ENCODE data around the gene CHST9.
"Not testable (repeated sequence)": the region's sequence is repeated elsewhere in the genome, so short reads cannot be mapped to it uniquely, and the experiment has no call there.

CHST9 gene

GRCh38 chr18:26999797-27000196 is 185.3 kb downstream of the CHST9 start:
- no peak for DNase-seq (ENCODE audit: low spot score)

- no peak for DNase-seq (ENCODE audit: low spot score)
Measured at GRCh38 chr18:26993568-26993967, 191.5 kb downstream of the CHST9 start.

GRCh38 chr18:26992926-26993325 is 192.2 kb downstream of the CHST9 start:
- DNase-seq (ENCODE audit: low spot score): no peak

GRCh38 chr18:26989842-26990241 is 195.3 kb downstream of the CHST9 start:
- no peak for DNase-seq (ENCODE audit: low spot score)

GRCh38 chr18:26981360-26982082 is 203.6 kb downstream of the CHST9 start:
- DNase-seq (ENCODE audit: low spot score): no peak

- DNase-seq (ENCODE audit: low spot score): no peak
Measured at GRCh38 chr18:26978812-26979341, 206.2 kb downstream of the CHST9 start.

- no peak for DNase-seq (ENCODE audit: low spot score)
Measured at GRCh38 chr18:26977781-26978180, 207.3 kb downstream of the CHST9 start.

- DNase-seq (ENCODE audit: low spot score): no peak
Measured at GRCh38 chr18:26976206-26976605, 208.9 kb downstream of the CHST9 start.

GRCh38 chr18:26972549-26972948 is 212.6 kb downstream of the CHST9 start:
- DNase-seq (ENCODE audit: low spot score): not testable (repeated sequence)

GRCh38 chr18:26971409-26971808 is 213.7 kb downstream of the CHST9 start:
- no peak for DNase-seq (ENCODE audit: low spot score)

- DNase-seq (ENCODE audit: low spot score): no peak
Measured at GRCh38 chr18:26970637-26971036, 214.5 kb downstream of the CHST9 start.

GRCh38 chr18:26965206-26965605 is 219.9 kb downstream of the CHST9 start:
- no peak for DNase-seq (ENCODE audit: low spot score)

- no peak for DNase-seq (ENCODE audit: low spot score)
Measured at GRCh38 chr18:26963292-26963691, 221.8 kb downstream of the CHST9 start.

GRCh38 chr18:26961839-26962238 is 223.3 kb downstream of the CHST9 start:
- DNase-seq (ENCODE audit: low spot score): no peak

- no peak for DNase-seq (ENCODE audit: low spot score)
Measured at GRCh38 chr18:26960911-26961310, 224.2 kb downstream of the CHST9 start.

- no peak for DNase-seq (ENCODE audit: low spot score)
Measured at GRCh38 chr18:26956863-26957262, 228.2 kb downstream of the CHST9 start.

GRCh38 chr18:26948703-26949102 is 236.4 kb downstream of the CHST9 start:
- no peak for DNase-seq (ENCODE audit: low spot score)

- DNase-seq (ENCODE audit: low spot score): no peak
Measured at GRCh38 chr18:26943906-26944305, 241.2 kb downstream of the CHST9 start.

- DNase-seq (ENCODE audit: low spot score): no peak
Measured at GRCh38 chr18:26941584-26941983, 243.5 kb downstream of the CHST9 start.

- no peak for DNase-seq (ENCODE audit: low spot score)
Measured at GRCh38 chr18:26940744-26941398, 244.2 kb downstream of the CHST9 start.

GRCh38 chr18:26931659-26932058 is 253.4 kb downstream of the CHST9 start:
- no peak for DNase-seq (ENCODE audit: low spot score)

GRCh38 chr18:26930630-26931029 is 254.5 kb downstream of the CHST9 start:
- no peak for DNase-seq (ENCODE audit: low spot score)

- no peak for DNase-seq (ENCODE audit: low spot score)
Measured at GRCh38 chr18:26928670-26929313, 256.3 kb downstream of the CHST9 start.

Measured in hepatic stellate cell (primary cell).